Measurements from ENCODE around the gene SOBP. TPM values are rescaled to one million over a fixed set of nuclear protein-coding genes. Genes with fewer than 3 reads are reported as not detected.

The SOBP gene
- total RNA-seq, 2 donors from 2014 or later, result 0.06 TPM; not detected in 1

- Mint-ChIP-seq H3K9me3 (no peaks in the 10 kb centered on the region), H3K27ac (no peak overlapping the region), H3K4me3 (no peak overlapping the region), H3K36me3 (ENCODE audit: low read depth) (no peaks in the 10 kb centered on the region), H3K27me3 (peaks cover 12% of the 10 kb centered on the region), H3K4me1 (no peaks in the 10 kb centered on the region)
- no peak for ATAC-seq (replicated peaks)
Measured at GRCh38 chr6:107611094-107611810, 121.3 kb downstream of the SOBP start.

- Mint-ChIP-seq H3K4me3 (no peak overlapping the region), H3K36me3 (ENCODE audit: low read depth) (no peaks in the 10 kb centered on the region), H3K9me3 (no peaks in the 10 kb centered on the region), H3K27me3 (peaks cover 10% of the 10 kb centered on the region), H3K27ac (no peak overlapping the region), H3K4me1 (no peaks in the 10 kb centered on the region)
- no peak for ATAC-seq (replicated peaks)
Measured at GRCh38 chr6:107612762-107613415, 123.0 kb downstream of the SOBP start.

GRCh38 chr6:107613651-107614379 is 123.9 kb downstream of the SOBP start:
- Mint-ChIP-seq H3K27me3 (peaks cover 7% of the 10 kb centered on the region), H3K27ac (no peak overlapping the region), H3K36me3 (ENCODE audit: low read depth) (no peaks in the 10 kb centered on the region), H3K9me3 (no peaks in the 10 kb centered on the region), H3K4me1 (peaks cover 4% of the 10 kb centered on the region), H3K4me3 (no peak overlapping the region)
- no peak for ATAC-seq (replicated peaks)

GRCh38 chr6:107614828-107615227 is 124.9 kb downstream of the SOBP start:
- ATAC-seq (replicated peaks), result no peak
- Mint-ChIP-seq H3K27ac (no peak overlapping the region), H3K36me3 (ENCODE audit: low read depth) (no peaks in the 10 kb centered on the region), H3K4me1 (peaks cover 5% of the 10 kb centered on the region), H3K4me3 (no peak overlapping the region), H3K27me3 (peaks cover 6% of the 10 kb centered on the region), H3K9me3 (no peaks in the 10 kb centered on the region)

- Mint-ChIP-seq H3K4me1 (peaks cover 5% of the 10 kb centered on the region), H3K27me3 (peaks cover 8% of the 10 kb centered on the region), H3K9me3 (peaks cover 4% of the 10 kb centered on the region), H3K36me3 (ENCODE audit: low read depth) (no peaks in the 10 kb centered on the region), H3K27ac (no peak overlapping the region), H3K4me3 (no peak overlapping the region)
- ATAC-seq (replicated peaks), result no peak
Measured at GRCh38 chr6:107616775-107617174, 126.9 kb downstream of the SOBP start.

- H3K9me3 Mint-ChIP-seq, result peaks cover 4% of the 10 kb centered on the region
- H3K36me3 Mint-ChIP-seq (ENCODE audit: low read depth), result no peaks in the 10 kb centered on the region
- H3K4me3 Mint-ChIP-seq, result no peak overlapping the region
- H3K4me1 Mint-ChIP-seq, result peaks cover 5% of the 10 kb centered on the region
- ATAC-seq (replicated peaks), result no peak
- H3K27ac Mint-ChIP-seq, result no peak overlapping the region
- peaks cover 9% of the 10 kb centered on the region for H3K27me3 Mint-ChIP-seq
Measured at GRCh38 chr6:107617341-107617932, 127.5 kb downstream of the SOBP start.

GRCh38 chr6:107618672-107619071 is 128.8 kb downstream of the SOBP start:
- peak; percentile 94 for ATAC-seq (replicated peaks)
- Mint-ChIP-seq H3K36me3 (ENCODE audit: low read depth) (no peaks in the 10 kb centered on the region), H3K27ac (peak overlapping the region; percentile 47), H3K4me3 (peak overlapping the region; percentile 43), H3K9me3 (peaks cover 4% of the 10 kb centered on the region), H3K4me1 (peaks cover 5% of the 10 kb centered on the region), H3K27me3 (peaks cover 17% of the 10 kb centered on the region)

GRCh38 chr6:107620732-107621131 is 130.8 kb downstream of the SOBP start:
- peak overlapping the region; percentile 26 for H3K27ac Mint-ChIP-seq
- H3K27me3 Mint-ChIP-seq, result peaks cover 19% of the 10 kb centered on the region
- H3K4me1 Mint-ChIP-seq, result peaks cover 5% of the 10 kb centered on the region
- H3K9me3 Mint-ChIP-seq, result peaks cover 4% of the 10 kb centered on the region
- no peaks in the 10 kb centered on the region for H3K36me3 Mint-ChIP-seq (ENCODE audit: low read depth)
- H3K4me3 Mint-ChIP-seq, result no peak overlapping the region
- no peak for ATAC-seq (replicated peaks)

- no peak overlapping the region for H3K27ac Mint-ChIP-seq
- H3K27me3 Mint-ChIP-seq, result peaks cover 19% of the 10 kb centered on the region
- no peak for ATAC-seq (replicated peaks)
- H3K36me3 Mint-ChIP-seq (ENCODE audit: low read depth), result no peaks in the 10 kb centered on the region
- no peak overlapping the region for H3K4me3 Mint-ChIP-seq
- H3K4me1 Mint-ChIP-seq, result peaks cover 5% of the 10 kb centered on the region
- peaks cover 4% of the 10 kb centered on the region for H3K9me3 Mint-ChIP-seq
Measured at GRCh38 chr6:107621229-107621937, 131.5 kb downstream of the SOBP start.

- ATAC-seq (replicated peaks), result no peak
- no peaks in the 10 kb centered on the region for H3K36me3 Mint-ChIP-seq (ENCODE audit: low read depth)
- peaks cover 19% of the 10 kb centered on the region for H3K27me3 Mint-ChIP-seq
- H3K4me1 Mint-ChIP-seq, result peaks cover 5% of the 10 kb centered on the region
- no peak overlapping the region for H3K27ac Mint-ChIP-seq
- H3K9me3 Mint-ChIP-seq, result peaks cover 4% of the 10 kb centered on the region
- no peak overlapping the region for H3K4me3 Mint-ChIP-seq
Measured at GRCh38 chr6:107622269-107622668, 132.4 kb downstream of the SOBP start.

GRCh38 chr6:107624050-107624449 is 134.1 kb downstream of the SOBP start:
- Mint-ChIP-seq H3K9me3 (peaks cover 4% of the 10 kb centered on the region), H3K36me3 (ENCODE audit: low read depth) (no peaks in the 10 kb centered on the region), H3K4me3 (no peak overlapping the region), H3K27me3 (peaks cover 19% of the 10 kb centered on the region), H3K4me1 (no peaks in the 10 kb centered on the region), H3K27ac (no peak overlapping the region)
- no peak for ATAC-seq (replicated peaks)

GRCh38 chr6:107624541-107624940 is 134.6 kb downstream of the SOBP start:
- no peak overlapping the region for H3K27ac Mint-ChIP-seq
- ATAC-seq (replicated peaks), result no peak
- peaks cover 19% of the 10 kb centered on the region for H3K27me3 Mint-ChIP-seq
- H3K36me3 Mint-ChIP-seq (ENCODE audit: low read depth), result no peaks in the 10 kb centered on the region
- H3K4me1 Mint-ChIP-seq, result no peaks in the 10 kb centered on the region
- no peak overlapping the region for H3K4me3 Mint-ChIP-seq
- peaks cover 4% of the 10 kb centered on the region for H3K9me3 Mint-ChIP-seq

GRCh38 chr6:107625264-107625663 is 135.3 kb downstream of the SOBP start:
- no peak overlapping the region for H3K27ac Mint-ChIP-seq
- no peak for ATAC-seq (replicated peaks)
- H3K9me3 Mint-ChIP-seq, result peaks cover 4% of the 10 kb centered on the region
- no peaks in the 10 kb centered on the region for H3K4me1 Mint-ChIP-seq
- H3K4me3 Mint-ChIP-seq, result no peak overlapping the region
- no peaks in the 10 kb centered on the region for H3K36me3 Mint-ChIP-seq (ENCODE audit: low read depth)
- peaks cover 18% of the 10 kb centered on the region for H3K27me3 Mint-ChIP-seq

- Mint-ChIP-seq H3K4me3 (no peak overlapping the region), H3K27me3 (peaks cover 20% of the 10 kb centered on the region), H3K4me1 (no peaks in the 10 kb centered on the region), H3K27ac (no peak overlapping the region), H3K36me3 (ENCODE audit: low read depth) (no peaks in the 10 kb centered on the region), H3K9me3 (no peaks in the 10 kb centered on the region)
- no peak for ATAC-seq (replicated peaks)
Measured at GRCh38 chr6:107626645-107627044, 136.7 kb downstream of the SOBP start.
